Measurements from ENCODE around the gene SLIT2. TPM values are rescaled to one million over a fixed set of nuclear protein-coding genes. Genes with fewer than 3 reads are reported as not detected.

SLIT2 gene
- total RNA-seq, 3 donors from 2014 or later (not counting 1 experiment from before 2014, with no cell fraction given): not detected

DNA sequence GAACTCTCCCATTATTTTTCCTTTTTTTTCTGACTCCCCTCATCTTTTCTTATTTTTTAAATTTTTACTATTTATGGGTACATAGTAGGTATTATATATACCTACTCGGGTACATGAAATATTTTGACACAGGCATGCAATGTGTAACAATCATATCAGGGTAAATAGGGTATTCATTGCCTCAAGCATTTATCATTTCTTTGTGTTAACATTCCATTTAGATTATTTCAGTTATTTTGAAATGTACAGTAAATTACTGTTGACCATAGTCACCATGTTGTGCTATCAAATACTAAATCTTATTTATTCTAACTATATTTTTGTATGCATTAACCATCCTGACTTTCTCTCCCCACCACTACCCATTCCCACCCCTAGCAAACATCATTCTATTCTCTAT, 33.8 kb upstream of the SLIT2 start:
- peaks cover 12 to 14% of the 10 kb centered on the region in 2 donors for H3K9me3 Mint-ChIP-seq
- ATAC-seq (no peak), DNase-seq (no peak)
- no peaks in the 10 kb centered on the region for H3K36me3 ChIP-seq (ENCODE audit: control insufficient read depth, insufficient read depth, low read length)
- TF ChIP-seq CTCF (IDR thresholded peaks at IDR 0.05): no peak
- H3K27me3 ChIP-seq (ENCODE audit: control insufficient read depth, insufficient read depth, low read length): no peaks in the 10 kb centered on the region
- no peak overlapping the region for H3K4me3 Mint-ChIP-seq
- H3K36me3 Mint-ChIP-seq: no peaks in the 10 kb centered on the region
- H3K27me3 Mint-ChIP-seq (ENCODE audit: low read depth in 2 of 2): no peaks in the 10 kb centered on the region
- intact Hi-C loops (cut with micrococcal nuclease): no loop called here
- H3K4me1 ChIP-seq (ENCODE audit: control insufficient read depth, insufficient read depth, low read length): no peaks in the 10 kb centered on the region
- no CpG with 5 or more reads among the region's 1 CpG for WGBS (ENCODE audit: insufficient coverage)
- H3K9me3 ChIP-seq (ENCODE audit: control insufficient read depth, insufficient read depth, low read length): no peaks in the 10 kb centered on the region
- no peak overlapping the region for H3K27ac Mint-ChIP-seq
- H3K4me1 Mint-ChIP-seq: no peaks in the 10 kb centered on the region
- H3K27ac ChIP-seq (ENCODE audit: low read length): no peak overlapping the region
- no peak overlapping the region for H3K4me3 ChIP-seq (ENCODE audit: low read length)

DNA sequence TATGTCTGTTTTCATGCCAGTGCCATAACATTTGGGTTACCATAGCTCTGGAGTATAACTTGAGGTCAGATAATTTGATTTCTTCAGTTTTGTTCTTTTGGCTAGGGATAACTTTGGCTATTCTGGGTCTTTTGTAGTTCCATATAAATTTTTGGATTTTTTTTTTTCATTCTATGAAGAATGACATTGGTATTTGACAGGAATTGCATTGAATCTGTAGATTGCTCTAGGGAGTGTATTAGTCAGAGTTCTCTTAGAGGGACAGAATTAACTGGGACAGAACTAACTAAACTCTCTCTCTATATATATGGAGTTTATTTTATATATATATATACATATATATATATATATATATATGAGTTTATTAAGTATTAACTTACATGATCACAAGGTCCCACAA, 32.2 kb upstream of the SLIT2 start:
- Mint-ChIP-seq H3K27me3 (ENCODE audit: low read depth in 2 of 2) (no peaks in the 10 kb centered on the region), H3K4me3 (no peak overlapping the region), H3K9me3 (peaks cover 20 to 25% of the 10 kb centered on the region in 2 donors), H3K36me3 (peaks cover 13% of the 10 kb centered on the region), H3K27ac (no peak overlapping the region), H3K4me1 (no peaks in the 10 kb centered on the region)
- no peak overlapping the region for H3K4me3 ChIP-seq (ENCODE audit: low read length)
- TF ChIP-seq CTCF (IDR thresholded peaks at IDR 0.05): no peak
- DNase-seq: no peak
- no peak overlapping the region for H3K27ac ChIP-seq (ENCODE audit: low read length)
- no peak for ATAC-seq
- intact Hi-C loops (cut with micrococcal nuclease): no loop called here
- no peaks in the 10 kb centered on the region for H3K27me3 ChIP-seq (ENCODE audit: control insufficient read depth, insufficient read depth, low read length)
- H3K36me3 ChIP-seq (ENCODE audit: control insufficient read depth, insufficient read depth, low read length): no peaks in the 10 kb centered on the region
- H3K9me3 ChIP-seq (ENCODE audit: control insufficient read depth, insufficient read depth, low read length): no peaks in the 10 kb centered on the region
- H3K4me1 ChIP-seq (ENCODE audit: control insufficient read depth, insufficient read depth, low read length): no peaks in the 10 kb centered on the region

GRCh38 chr4:20237894-20238537, 13.7 kb upstream of the SLIT2 start:
- intact Hi-C loops (cut with micrococcal nuclease): no loop called here
- no peak overlapping the region for H3K4me3 ChIP-seq (ENCODE audit: low read length)
- no peak for ATAC-seq
- no peak overlapping the region for H3K27ac Mint-ChIP-seq
- H3K36me3 Mint-ChIP-seq: no peaks in the 10 kb centered on the region
- H3K4me1 Mint-ChIP-seq: no peaks in the 10 kb centered on the region
- no peak overlapping the region for H3K27ac ChIP-seq (ENCODE audit: low read length)
- H3K9me3 Mint-ChIP-seq: peaks cover 4 to 6% of the 10 kb centered on the region in 2 donors
- H3K4me1 ChIP-seq (ENCODE audit: control insufficient read depth, insufficient read depth, low read length): no peaks in the 10 kb centered on the region
- H3K27me3 ChIP-seq (ENCODE audit: control insufficient read depth, insufficient read depth, low read length): no peaks in the 10 kb centered on the region
- no peak for DNase-seq
- WGBS (ENCODE audit: insufficient coverage): 94% methylated on average over 2 of the region's 3 CpGs
- H3K27me3 Mint-ChIP-seq (ENCODE audit: low read depth in 2 of 2): no peaks in the 10 kb centered on the region
- H3K9me3 ChIP-seq (ENCODE audit: control insufficient read depth, insufficient read depth, low read length): no peaks in the 10 kb centered on the region
- TF ChIP-seq CTCF (IDR thresholded peaks at IDR 0.05): no peak
- no peak overlapping the region for H3K4me3 Mint-ChIP-seq
- no peaks in the 10 kb centered on the region for H3K36me3 ChIP-seq (ENCODE audit: control insufficient read depth, insufficient read depth, low read length)

DNA sequence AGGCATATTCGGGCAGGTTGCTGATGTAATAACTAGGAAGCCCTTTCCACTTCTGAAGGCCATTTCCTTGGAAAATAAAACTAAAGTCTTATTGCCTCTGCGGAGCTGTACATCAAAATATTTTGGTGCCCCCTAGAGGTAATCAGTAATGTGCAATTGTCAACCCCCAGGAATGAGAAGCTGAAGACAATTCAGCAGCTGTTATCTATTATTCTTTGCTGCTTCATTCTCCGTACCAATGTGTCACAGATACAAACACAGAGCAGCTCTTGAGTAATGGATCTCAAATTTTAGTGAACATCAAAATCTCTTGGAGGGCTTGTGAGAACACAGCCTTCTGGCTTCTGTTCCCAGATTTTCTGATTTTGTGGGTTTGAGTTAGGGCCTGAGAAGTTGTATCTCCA, 3.5 kb upstream of the SLIT2 start:
- H3K27ac ChIP-seq (ENCODE audit: low read length): no peak overlapping the region
- no peaks in the 10 kb centered on the region for H3K9me3 ChIP-seq (ENCODE audit: control insufficient read depth, insufficient read depth, low read length)
- Mint-ChIP-seq H3K4me1 (no peaks in the 10 kb centered on the region), H3K4me3 (no peak overlapping the region), H3K27me3 (ENCODE audit: low read depth in 2 of 2) (peaks cover 18 to 22% of the 10 kb centered on the region in 2 donors), H3K36me3 (peaks cover 8% of the 10 kb centered on the region), H3K9me3 (peaks cover 5 to 7% of the 10 kb centered on the region in 2 donors), H3K27ac (no peak overlapping the region)
- H3K4me1 ChIP-seq (ENCODE audit: control insufficient read depth, insufficient read depth, low read length): peaks cover 8% of the 10 kb centered on the region
- H3K4me3 ChIP-seq (ENCODE audit: low read length): no peak overlapping the region
- H3K36me3 ChIP-seq (ENCODE audit: control insufficient read depth, insufficient read depth, low read length): no peaks in the 10 kb centered on the region
- peaks cover 15% of the 10 kb centered on the region for H3K27me3 ChIP-seq (ENCODE audit: control insufficient read depth, insufficient read depth, low read length)
- WGBS (ENCODE audit: insufficient coverage): 20% methylated on average over 3 of the region's 3 CpGs
- no peak for ATAC-seq
- DNase-seq: no peak
- intact Hi-C loops (cut with micrococcal nuclease): no loop called here
- no peak for TF ChIP-seq CTCF (IDR thresholded peaks at IDR 0.05)

Data from natural killer cell (primary cell).